SK-N-MC (cell line): ENCODE measurements around the gene PEX5L.

ENCODE experiments used
- DNase-seq: peaks from one replicate; pipeline ENCODE4 v3.0.0-alpha.2; 2011; ENCODE audit warnings: low read depth, low spot score
- H3K27ac ChIP-seq: fragments of 200-600 bp; sonication (generic); 2 replicates; pipeline ENCODE4 v1.5.1; 2016; ENCODE audit warnings: mixed run types
- H3K36me3 ChIP-seq: fragments of 200-600 bp; sonication (generic); 2 replicates; pipeline ENCODE4 v1.6.1; 2017; ENCODE audit warnings: antibody characterized with exemption, low read length, mixed read lengths; ENCODE audit not compliant: insufficient read depth
- H3K4me3 ChIP-seq: fragments of 200-600 bp; sonication (generic); 2 replicates; pipeline ENCODE4 v1.5.1; 2016
- H3K9ac ChIP-seq: fragments of 200-600 bp; sonication (generic); 2 replicates; pipeline ENCODE4 v1.8.0; 2017; ENCODE audit warnings: mixed run types, mixed read lengths; ENCODE audit not compliant: insufficient read length
- H3K9me3 ChIP-seq: fragments of 200-600 bp; sonication (generic); 2 replicates; pipeline ENCODE4 v1.6.1; 2017; ENCODE audit warnings: low read depth, mild to moderate bottlenecking, antibody characterized with exemption, low read length, moderate library complexity, mixed read lengths
- EZH2 ChIP-seq: fragments of 200-600 bp; sonication (generic); IDR thresholded peaks from one replicate; pipeline ENCODE4 v1.6.1; 2017; ENCODE audit warnings: antibody characterized with exemption
- FOXP2 ChIP-seq: optimal IDR thresholded peaks from 2 replicates; pipeline ENCODE3; 2011; ENCODE audit warnings: mild to moderate bottlenecking, moderate library complexity; ENCODE audit not compliant: insufficient read depth; ENCODE audit errors: extremely low read length, control extremely low read depth
- POLR2AphosphoS5 ChIP-seq: IDR thresholded peaks from 2 replicates; pipeline ENCODE4 v1.6.1; 2012; ENCODE audit warnings: mild to moderate bottlenecking, low read depth, low read length, borderline replicate concordance

Gene PEX5L

GRCh38 chr3:179929091-179929529 lies 107.6 kb downstream of the PEX5L start:
- no peak overlapping the region for H3K9ac ChIP-seq
- TF ChIP-seq EZH2, result no peak
- no peak for TF ChIP-seq POLR2AphosphoS5
- no peak for TF ChIP-seq FOXP2
- no peak overlapping the region for H3K4me3 ChIP-seq

GRCh38 chr3:179927191-179927590 lies 109.5 kb downstream of the PEX5L start:
- no peak for DNase-seq
- Histone ChIP-seq H3K4me3 (no peak overlapping the region), H3K9ac (no peak overlapping the region), H3K9me3 (no peaks in the 10 kb centered on the region), H3K36me3 (no peaks in the 10 kb centered on the region), H3K27ac (no peak overlapping the region)
- TF ChIP-seq POLR2AphosphoS5, result no peak
- TF ChIP-seq EZH2, result no peak
- no peak for TF ChIP-seq FOXP2

More at GRCh38 chr3:179929091-179929529, 107.6 kb downstream of the PEX5L start:
- DNase-seq, result peak; percentile 55
- no peaks in the 10 kb centered on the region for H3K36me3 ChIP-seq
- no peaks in the 10 kb centered on the region for H3K9me3 ChIP-seq
- H3K27ac ChIP-seq, result no peak overlapping the region

- no peak overlapping the region for H3K4me3 ChIP-seq
- H3K36me3 ChIP-seq, result no peaks in the 10 kb centered on the region
- no peak for DNase-seq
- H3K9me3 ChIP-seq, result no peaks in the 10 kb centered on the region
- H3K27ac ChIP-seq, result no peak overlapping the region
- TF ChIP-seq POLR2AphosphoS5 (no peak), FOXP2 (no peak), EZH2 (no peak)
- no peak overlapping the region for H3K9ac ChIP-seq
These were observed 114.8 kb downstream of the PEX5L start for GRCh38 chr3:179921951-179922350.

GRCh38 chr3:179921500-179921899 lies 115.2 kb downstream of the PEX5L start:
- no peak for DNase-seq
- TF ChIP-seq POLR2AphosphoS5, result no peak
- no peak for TF ChIP-seq EZH2
- TF ChIP-seq FOXP2, result no peak

DNA sequence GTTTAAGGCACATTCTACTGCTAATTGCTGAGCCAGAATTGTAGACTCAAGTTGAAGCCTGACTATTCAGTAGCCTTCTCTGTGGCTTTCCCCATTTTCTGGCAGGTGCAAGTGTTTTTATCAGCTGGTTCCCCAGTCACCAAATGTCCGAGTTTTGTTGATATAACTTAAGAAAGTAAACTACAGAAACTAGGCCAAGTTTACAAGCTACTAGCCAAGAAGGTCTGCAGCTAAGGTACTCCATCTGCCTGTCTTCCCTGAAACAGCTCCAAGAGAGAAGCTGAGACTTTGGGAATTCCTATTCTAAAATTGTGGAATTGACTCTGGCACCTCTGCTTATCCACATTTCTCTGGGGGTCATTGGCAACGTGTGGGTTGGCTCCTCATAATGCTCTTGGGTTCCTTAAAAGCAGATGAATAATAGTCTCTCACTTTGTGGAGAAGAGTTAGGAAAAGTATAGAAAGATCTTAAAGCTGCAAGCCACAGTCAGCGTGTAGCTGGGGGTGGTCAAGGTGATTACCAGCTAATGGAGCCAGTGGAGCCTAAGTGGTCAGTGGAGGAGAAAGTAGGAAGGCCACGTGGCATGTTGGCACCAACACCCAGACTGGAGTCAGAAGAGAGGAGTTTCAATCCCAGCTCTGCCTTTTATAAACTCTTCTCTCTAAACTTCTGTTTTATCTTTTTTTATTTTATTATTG lies 128.8 kb downstream of the PEX5L start:
- TF ChIP-seq EZH2 (no peak), FOXP2 (no peak), POLR2AphosphoS5 (no peak)
- H3K9ac ChIP-seq, result no peak overlapping the region
- DNase-seq, result no peak
- no peaks in the 10 kb centered on the region for H3K9me3 ChIP-seq
- H3K36me3 ChIP-seq, result no peaks in the 10 kb centered on the region
- H3K27ac ChIP-seq, result no peak overlapping the region
- H3K4me3 ChIP-seq, result no peak overlapping the region

More at GRCh38 chr3:179921500-179921899, 115.2 kb downstream of the PEX5L start:
- H3K9ac ChIP-seq, result no peak overlapping the region
- no peaks in the 10 kb centered on the region for H3K9me3 ChIP-seq
- no peak overlapping the region for H3K4me3 ChIP-seq
- H3K27ac ChIP-seq, result no peak overlapping the region
- no peaks in the 10 kb centered on the region for H3K36me3 ChIP-seq

DNA sequence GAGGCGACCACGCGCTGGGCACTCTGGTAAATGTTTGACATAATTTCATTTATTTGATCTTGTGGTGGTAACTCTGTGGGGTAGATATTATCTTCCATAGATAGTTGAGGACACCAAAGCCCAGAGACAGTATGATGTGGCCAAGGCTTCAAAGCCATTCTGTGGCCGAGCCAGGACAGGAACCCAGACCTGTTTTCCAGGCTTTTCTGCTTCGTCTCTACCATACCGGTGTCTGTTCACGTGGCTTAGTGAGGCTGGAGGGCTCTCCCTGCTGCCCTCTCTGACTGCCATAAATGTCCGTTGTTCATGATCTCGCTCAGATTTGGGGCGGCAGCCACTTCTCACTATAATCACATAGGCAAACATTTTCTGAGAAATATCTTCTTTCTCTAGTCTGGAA lies 134.7 kb downstream of the PEX5L start:
- H3K9ac ChIP-seq, result no peak overlapping the region
- no peaks in the 10 kb centered on the region for H3K9me3 ChIP-seq
- DNase-seq, result no peak
- H3K27ac ChIP-seq, result no peak overlapping the region
- no peaks in the 10 kb centered on the region for H3K36me3 ChIP-seq
- TF ChIP-seq POLR2AphosphoS5 (no peak), FOXP2 (no peak), EZH2 (no peak)
- no peak overlapping the region for H3K4me3 ChIP-seq

DNA sequence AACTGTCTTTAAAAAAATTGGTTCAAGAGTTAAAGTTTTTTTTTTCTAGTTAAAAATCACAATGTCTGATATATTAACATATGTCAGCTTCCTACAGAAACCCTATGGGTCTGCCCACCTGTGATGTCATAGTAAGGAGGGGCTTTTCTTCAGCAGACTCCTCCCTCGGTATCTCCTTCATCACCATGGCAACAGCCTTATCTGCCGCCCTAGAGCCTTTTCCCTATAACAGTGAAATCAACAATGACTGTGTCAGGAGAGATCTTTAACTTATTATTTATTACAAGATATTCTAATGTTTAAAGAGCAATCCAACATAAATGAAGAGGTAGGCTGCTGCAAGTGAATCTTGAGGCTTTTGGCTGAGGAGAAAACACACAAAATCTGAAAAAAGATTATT lies 138.7 kb downstream of the PEX5L start:
- H3K4me3 ChIP-seq, result peak overlapping the region; percentile 69
- no peaks in the 10 kb centered on the region for H3K9me3 ChIP-seq
- peak overlapping the region; percentile 60 for H3K9ac ChIP-seq
- H3K27ac ChIP-seq, result peak overlapping the region; percentile 94
- H3K36me3 ChIP-seq, result no peaks in the 10 kb centered on the region
- no peak for TF ChIP-seq EZH2
- no peak for TF ChIP-seq FOXP2
- TF ChIP-seq POLR2AphosphoS5, result no peak
- DNase-seq, result peak; percentile 95

GRCh38 chr3:179897231-179897630 lies 139.5 kb downstream of the PEX5L start:
- Histone ChIP-seq H3K9ac (peak overlapping the region; percentile 60), H3K9me3 (no peaks in the 10 kb centered on the region), H3K27ac (peak overlapping the region; percentile 94), H3K36me3 (no peaks in the 10 kb centered on the region), H3K4me3 (peak overlapping the region; percentile 69)
- DNase-seq, result peak; percentile 91
- TF ChIP-seq EZH2 (no peak), POLR2AphosphoS5 (peak; percentile 18; the same call in 1 of the 2 replicates), FOXP2 (no peak)

DNA sequence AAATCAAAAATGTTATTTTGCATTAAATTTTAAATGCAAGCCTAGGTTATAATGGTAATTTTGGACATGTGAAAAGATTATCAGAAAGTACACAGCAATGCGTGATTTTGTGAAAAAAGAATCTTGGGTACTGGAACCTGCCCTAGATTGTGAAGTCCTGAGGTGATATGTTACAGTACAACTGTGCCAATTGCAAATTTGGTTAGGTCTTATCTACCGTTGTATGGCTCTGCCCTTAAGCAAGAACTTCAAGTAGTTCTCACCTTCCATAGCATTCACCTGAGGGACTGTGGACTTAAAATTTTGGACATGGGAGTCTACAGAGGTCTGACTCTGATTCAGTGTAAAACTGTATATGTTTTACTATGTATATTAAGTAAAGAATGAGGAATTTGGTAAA lies 140.2 kb downstream of the PEX5L start:
- Histone ChIP-seq H3K9me3 (no peaks in the 10 kb centered on the region), H3K27ac (peak overlapping the region; percentile 94; the same call in 1 of the 2 replicates), H3K36me3 (no peaks in the 10 kb centered on the region), H3K9ac (no peak overlapping the region), H3K4me3 (no peak overlapping the region)
- TF ChIP-seq EZH2, result no peak
- TF ChIP-seq FOXP2, result no peak
- TF ChIP-seq POLR2AphosphoS5, result no peak
- no peak for DNase-seq
